Transverse colon (tissue), 4 donors: ENCODE data around the gene CPLX4. TPM values are rescaled to one million over a fixed set of nuclear protein-coding genes. Genes with fewer than 3 reads are reported as not detected.

ENCODE experiments used
- DNase-seq: peaks from one replicate; pipeline ENCODE4 v3.0.0-alpha.2; 2019
- H3K27ac ChIP-seq, 4 donors: fragments of 200-600 bp; sonication (generic); 2 replicates each; pipeline ENCODE4 v1.5.1; 2016 to 2018; ENCODE audit warnings: inconsistent platforms in 4 of 4
- H3K27me3 ChIP-seq: fragments of 200-600 bp; sonication (generic); 2 replicates; pipeline ENCODE4 v1.5.1; 2017; ENCODE audit warnings: inconsistent platforms
- H3K36me3 ChIP-seq, 4 donors: fragments of 200-600 bp; sonication (generic); 2 replicates each; pipeline ENCODE4 v1.5.1; 2017 to 2019; ENCODE audit warnings: inconsistent platforms in 4 of 4
- H3K4me1 ChIP-seq, 4 donors: fragments of 200-600 bp; sonication (generic); 2 replicates each; pipeline ENCODE4 v1.5.1; 2017 to 2020; ENCODE audit warnings: inconsistent platforms in 4 of 4
- H3K4me3 ChIP-seq, 4 donors: fragments of 200-600 bp; sonication (generic); 1 replicate in 1 of 4; 2 replicates in 3 of 4; pipeline versions ENCODE4 v1.5.1 to v1.6.1; 2017 to 2019; ENCODE audit warnings: inconsistent platforms in 4 of 4
- H3K9me3 ChIP-seq, 2 donors: fragments of 200-600 bp; sonication (generic); 2 replicates each; pipeline ENCODE4 v1.5.1; 2017 to 2019; ENCODE audit warnings: inconsistent platforms in 2 of 2
- CTCF ChIP-seq, 5 experiments: fragments of 200-600 bp in 3 of 5; fragments of 450-650 bp in 2 of 5; sonication (generic) in 3 of 5; IDR thresholded peaks; 1 replicate in 2 of 5; 2 replicates in 3 of 5; pipeline ENCODE4 v1.5.1; 2016 to 2017; ENCODE audit warnings: antibody characterized with exemption in 5 of 5, inconsistent platforms in 3 of 5, mild to moderate bottlenecking in 2 of 5, moderate library complexity in 1 of 5
- EP300 ChIP-seq: sonication (generic); formaldehyde crosslinking; IDR thresholded peaks from one replicate; pipeline ENCODE4 v1.6.1; 2017; ENCODE audit warnings: antibody characterized with exemption, low read depth
- POLR2A ChIP-seq: fragments of 450-650 bp; IDR thresholded peaks from one replicate; pipeline ENCODE4 v1.6.1; 2016; ENCODE audit warnings: antibody characterized with exemption, mild to moderate bottlenecking, moderate library complexity
- POLR2AphosphoS5 ChIP-seq, 3 donors: sonication (generic); formaldehyde crosslinking; IDR thresholded peaks; one replicate each; pipeline ENCODE4 v1.6.1; 2016; ENCODE audit warnings: antibody characterized with exemption in 3 of 3
- WGBS, 2 donors: methylation state at CpG; one replicate each; pipeline ENCODE4 v1.1.5; 2018; ENCODE audit warnings: low coverage in 1 of 2; 5-methylcytosine and 5-hydroxymethylcytosine counted together
- in situ Hi-C, 4 donors: fragments of 200-750 bp; cut with MboI; loops; one replicate each; pipeline versions ENCODE4 v1.15.0 to v1.15.1; 2017; ENCODE audit warnings: low sequenced_read_pairs in 3 of 4, low pct_ligation_motif_present in 1 of 4, low pct_unique_long_range_greater_than_20kb in 1 of 4
- intact Hi-C: fragments of 100-400 bp; cut with DNase I; formaldehyde crosslinking; loops from one replicate; pipeline ENCODE4 v1.15.1; 2023; ENCODE audit warnings: low total_unique reads
- total RNA-seq, 4 donors: library from RNA; depleted of rRNA; stranded (reverse); fragments of >200 nt; gene quantifications; one replicate each; pipeline ENCODE4 v1.1.0, GENCODE V29; 2016

CPLX4 gene
- total RNA-seq, 4 donors from 2014 or later = not detected

GRCh38 chr18:59358414-59358711 lies 39.9 kb upstream of the CPLX4 start:
- peak overlapping the region; percentile 74 to 97 (median 76) for H3K4me3 ChIP-seq
- intact Hi-C loops (no loop called here), in situ Hi-C loops (no loop called here)
- peaks cover 0 to 31% (median 8%) of the 10 kb centered on the region in 4 donors for H3K4me1 ChIP-seq
- H3K9me3 ChIP-seq = no peaks in the 10 kb centered on the region
- no peaks in the 10 kb centered on the region for H3K27me3 ChIP-seq
- WGBS, 2 donors = 0 to 1% methylated on average over 8 of the region's 8 CpGs
- no peak for TF ChIP-seq POLR2A
- no peak for TF ChIP-seq EP300
- peak; percentile 18 for DNase-seq
- peaks cover 0 to 17% (median 4%) of the 10 kb centered on the region in 4 donors for H3K36me3 ChIP-seq
- peak overlapping the region; percentile 79 to 91 (median 82) for H3K27ac ChIP-seq

DNA sequence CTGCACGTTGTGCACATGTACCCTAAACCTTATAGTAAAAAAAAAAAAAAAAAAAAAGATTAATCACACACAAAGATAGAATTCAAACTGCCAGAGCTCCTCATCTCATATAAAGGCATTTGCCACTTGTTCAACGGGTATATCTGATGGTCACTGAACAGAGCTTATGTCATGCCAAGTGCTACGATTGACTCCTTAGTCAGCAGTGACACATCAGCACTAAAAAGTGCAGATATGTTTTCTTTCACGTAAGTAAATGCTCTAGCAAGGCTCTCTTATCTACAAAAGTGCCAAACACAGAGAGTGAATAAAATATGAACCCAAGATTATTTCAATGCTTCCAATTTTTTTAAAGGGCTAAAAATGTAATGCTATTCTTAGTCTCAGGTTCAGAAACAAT lies 39.5 kb upstream of the CPLX4 start:
- 3 to 9% methylated on average over 3 to 4 of the region's 4 CpGs for WGBS, 2 donors
- Histone ChIP-seq H3K36me3 (peaks cover 0 to 21% (median 6%) of the 10 kb centered on the region in 4 donors), H3K9me3 (no peaks in the 10 kb centered on the region), H3K4me1 (peaks cover 0 to 31% (median 8%) of the 10 kb centered on the region in 4 donors), H3K27ac (peak overlapping the region; percentile 79 to 91 (median 82)), H3K27me3 (no peaks in the 10 kb centered on the region), H3K4me3 (peak overlapping the region in 3 of 4 donors; percentile 74 to 77 (median 74))
- TF ChIP-seq EP300 = no peak
- TF ChIP-seq CTCF (IDR thresholded peaks at IDR 0.05) = no peak
- TF ChIP-seq POLR2A = no peak
- no peak for TF ChIP-seq POLR2AphosphoS5 (IDR thresholded peaks at IDR 0.05)
- intact Hi-C loops (no loop called here), in situ Hi-C loops (no loop called here)
- no peak for DNase-seq

GRCh38 chr18:59354731-59355130 lies 36.3 kb upstream of the CPLX4 start:
- Histone ChIP-seq H3K27ac (no peak overlapping the region), H3K4me1 (peaks cover 0 to 24% (median 3%) of the 10 kb centered on the region in 4 donors), H3K36me3 (peaks cover 0 to 36% (median 16%) of the 10 kb centered on the region in 4 donors), H3K27me3 (no peaks in the 10 kb centered on the region), H3K4me3 (no peak overlapping the region), H3K9me3 (no peaks in the 10 kb centered on the region)
- in situ Hi-C loops (no loop called here), intact Hi-C loops (no loop called here)
- no peak for DNase-seq
- TF ChIP-seq POLR2AphosphoS5 (IDR thresholded peaks at IDR 0.05) = no peak
- TF ChIP-seq POLR2A = no peak
- no peak for TF ChIP-seq CTCF (IDR thresholded peaks at IDR 0.05)
- no peak for TF ChIP-seq EP300
- WGBS, 2 donors = 87 to 96% methylated on average over 2 of the region's 2 CpGs

- no peak for DNase-seq
- in situ Hi-C loops = no loop called here
These were observed 34.7 kb upstream of the CPLX4 start for GRCh38 chr18:59353079-59353680.

More at GRCh38 chr18:59353079-59353680, 34.7 kb upstream of the CPLX4 start:
- Histone ChIP-seq H3K9me3 (no peaks in the 10 kb centered on the region), H3K27ac (no peak overlapping the region), H3K4me1 (peaks cover 0 to 19% (median 1%) of the 10 kb centered on the region in 4 donors), H3K36me3 (peaks cover 0 to 50% (median 16%) of the 10 kb centered on the region in 4 donors), H3K27me3 (no peaks in the 10 kb centered on the region), H3K4me3 (no peak overlapping the region)
- TF ChIP-seq POLR2A (no peak), POLR2AphosphoS5 (IDR thresholded peaks at IDR 0.05) (no peak), EP300 (no peak), CTCF (IDR thresholded peaks at IDR 0.05) (no peak)
- 60 to 86% methylated on average over 1 to 4 of the region's 4 CpGs for WGBS, 2 donors
- intact Hi-C loops = no loop called here
